ENCODE data around the gene CDK14. TPM values are rescaled to one million over a fixed set of nuclear protein-coding genes. Genes with fewer than 3 reads are reported as not detected.

CDK14 gene
- total RNA-seq, 2 donors from 2014 or later = 45.3 to 53.8 TPM

GRCh38 chr7:91127325-91127724, 531.2 kb downstream of the CDK14 start:
- no peak for DNase-seq (ENCODE audit: low spot score)
- intact Hi-C loops (cut with DNase I) = no loop called here

GRCh38 chr7:91127959-91128358, 531.8 kb downstream of the CDK14 start:
- intact Hi-C loops (cut with DNase I) = no loop called here

GRCh38 chr7:91128683-91129348, 532.7 kb downstream of the CDK14 start:
- no peak for DNase-seq (ENCODE audit: low spot score)
- intact Hi-C loops (cut with DNase I) = no loop called here

More at GRCh38 chr7:91127959-91128358, 531.8 kb downstream of the CDK14 start:
- no peak for DNase-seq (ENCODE audit: low spot score)

GRCh38 chr7:91135300-91135699, 539.2 kb downstream of the CDK14 start:
- intact Hi-C loops (cut with DNase I) = no loop called here
- DNase-seq (ENCODE audit: low spot score) = no peak

GRCh38 chr7:91135703-91136430, 539.7 kb downstream of the CDK14 start:
- intact Hi-C loops (cut with DNase I) = no loop called here
- no peak for DNase-seq (ENCODE audit: low spot score)

- intact Hi-C loops (cut with DNase I) = no loop called here
- DNase-seq (ENCODE audit: low spot score) = no peak
Measured at GRCh38 chr7:91137153-91137787, 541.1 kb downstream of the CDK14 start.

- no peak for DNase-seq (ENCODE audit: low spot score)
- intact Hi-C loops (cut with DNase I) = no loop called here
Measured at GRCh38 chr7:91137788-91138368, 541.8 kb downstream of the CDK14 start.

GRCh38 chr7:91140286-91140685, 544.2 kb downstream of the CDK14 start:
- intact Hi-C loops (cut with DNase I) = no loop called here
- no peak for DNase-seq (ENCODE audit: low spot score)

GRCh38 chr7:91140982-91141381, 544.9 kb downstream of the CDK14 start:
- intact Hi-C loops (cut with DNase I) = no loop called here
- DNase-seq (ENCODE audit: low spot score) = no peak

- intact Hi-C loops (cut with DNase I) = no loop called here
- no peak for DNase-seq (ENCODE audit: low spot score)
Measured at GRCh38 chr7:91142743-91143142, 546.6 kb downstream of the CDK14 start.

- intact Hi-C loops (cut with DNase I) = no loop called here
- no peak for DNase-seq (ENCODE audit: low spot score)
Measured at GRCh38 chr7:91149341-91150246, 553.5 kb downstream of the CDK14 start.

GRCh38 chr7:91151916-91152315, 555.8 kb downstream of the CDK14 start:
- intact Hi-C loops (cut with DNase I) = no loop called here
- DNase-seq (ENCODE audit: low spot score) = no peak

- intact Hi-C loops (cut with DNase I) = no loop called here
- no peak for DNase-seq (ENCODE audit: low spot score)
Measured at GRCh38 chr7:91156316-91157185, 560.4 kb downstream of the CDK14 start.

- intact Hi-C loops (cut with DNase I) = no loop called here
Measured at GRCh38 chr7:91157579-91158320, 561.6 kb downstream of the CDK14 start.

GRCh38 chr7:91162436-91162835, 566.3 kb downstream of the CDK14 start:
- intact Hi-C loops (cut with DNase I) = loop anchor here in 1 of 2 donors (2.0 kb wide), 1 partner anchor 60 kb away; no protein-coding TSS in a partner anchor
- DNase-seq (ENCODE audit: low spot score) = no peak

More at GRCh38 chr7:91157579-91158320, 561.6 kb downstream of the CDK14 start:
- no peak for DNase-seq (ENCODE audit: low spot score)

GRCh38 chr7:91164506-91164905, 568.4 kb downstream of the CDK14 start:
- DNase-seq (ENCODE audit: low spot score) = no peak
- intact Hi-C loops (cut with DNase I) = no loop called here

Measured in posterior vena cava (tissue), 2 donors.